Measurements from ENCODE around the gene GNG13. TPM values are rescaled to one million over a fixed set of nuclear protein-coding genes. Genes with fewer than 3 reads are reported as not detected.

Gene GNG13
- total and polyA plus RNA-seq, 2 experiments from 2014 or later, result not detected

GRCh38 chr16:792221-792995 is 8.1 kb downstream of the GNG13 start:
- Histone ChIP-seq H3K9me2 (ENCODE audit: insufficient read depth) (no peaks in the 10 kb centered on the region), H3F3A (ENCODE audit: insufficient read depth) (no peaks in the 10 kb centered on the region)
- in situ Hi-C loops (cut with MboI), result no loop called here

DNA sequence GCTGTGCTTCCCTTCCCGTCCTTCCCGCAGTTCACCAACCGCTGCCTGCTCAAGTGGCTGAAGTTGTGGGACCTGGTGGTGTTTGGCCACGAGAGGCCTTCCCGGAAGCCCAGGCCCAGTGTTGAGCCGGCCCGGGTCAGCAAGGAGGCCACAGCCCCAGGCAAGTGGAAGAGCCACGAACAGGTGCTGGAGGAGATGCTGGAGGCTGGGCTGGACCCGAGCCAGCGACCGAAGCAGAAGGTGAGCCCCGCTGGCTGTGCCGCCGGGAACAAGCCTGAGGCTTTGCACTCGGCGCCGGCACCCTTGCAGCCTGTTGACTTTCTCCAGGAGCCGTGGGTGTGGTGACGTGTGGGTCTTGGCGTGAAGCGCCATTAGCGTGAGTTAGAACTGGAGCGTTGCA is 9.4 kb downstream of the GNG13 start:
- no peak overlapping the region for H3K9ac ChIP-seq
- no peaks in the 10 kb centered on the region for H3F3A ChIP-seq (ENCODE audit: insufficient read depth)
- no peak for TF ChIP-seq EZH2 (IDR thresholded peaks at IDR 0.05; ENCODE audit: insufficient read depth, poor library complexity, severe bottlenecking)
- no peak for TF ChIP-seq EZH2phosphoT487 (IDR thresholded peaks at IDR 0.05; ENCODE audit: insufficient read depth, low read depth)
- in situ Hi-C loops (cut with MboI), result no loop called here
- no peak overlapping the region for H3K4me2 ChIP-seq (ENCODE audit: unreplicated experiment)
- peaks cover 19% of the 10 kb centered on the region for H3K79me2 ChIP-seq (ENCODE audit: insufficient read depth)
- no peaks in the 10 kb centered on the region for H3K9me3 ChIP-seq (ENCODE audit: low read depth)
- WGBS, 2 experiments (ENCODE audit: low coverage in 1 of 2, low lambda C conversion rate in 2 of 2, missing lambda C conversion rate in 2 of 2), result 93 to 95% methylated on average over 22 to 23 of the region's 23 CpGs
- no peaks in the 10 kb centered on the region for H3K27me3 ChIP-seq (replicated peaks; ENCODE audit: insufficient read depth)
- no peaks in the 10 kb centered on the region for H3K9me2 ChIP-seq (ENCODE audit: insufficient read depth)
- H3K4me1 ChIP-seq (ENCODE audit: insufficient read depth), result no peaks in the 10 kb centered on the region
- DNase-seq, result no peak
- no peak overlapping the region for H2AFZ ChIP-seq
- no peaks in the 10 kb centered on the region for H4K20me1 ChIP-seq (ENCODE audit: insufficient read depth)
- H3K36me3 ChIP-seq (ENCODE audit: low read depth), result no peaks in the 10 kb centered on the region
- no peak overlapping the region for H3K4me3 ChIP-seq
- no peak overlapping the region for H3K27ac ChIP-seq

More at GRCh38 chr16:792221-792995, 8.1 kb downstream of the GNG13 start:
- H3K9me3 ChIP-seq (ENCODE audit: low read depth), result no peaks in the 10 kb centered on the region
- H3K36me3 ChIP-seq (ENCODE audit: low read depth), result no peaks in the 10 kb centered on the region
- H4K20me1 ChIP-seq (ENCODE audit: insufficient read depth), result no peaks in the 10 kb centered on the region
- H3K79me2 ChIP-seq (ENCODE audit: insufficient read depth), result peaks cover 13% of the 10 kb centered on the region
- WGBS, 2 experiments (ENCODE audit: low coverage in 1 of 2, low lambda C conversion rate in 2 of 2, missing lambda C conversion rate in 2 of 2), result 93 to 95% methylated on average over 43 to 46 of the region's 46 CpGs
- no peak for TF ChIP-seq EZH2phosphoT487 (IDR thresholded peaks at IDR 0.05; ENCODE audit: insufficient read depth, low read depth)
- no peak for TF ChIP-seq EZH2 (IDR thresholded peaks at IDR 0.05; ENCODE audit: insufficient read depth, poor library complexity, severe bottlenecking)
- DNase-seq, result no peak
- H3K27me3 ChIP-seq (replicated peaks; ENCODE audit: insufficient read depth), result no peaks in the 10 kb centered on the region
- no peak overlapping the region for H3K27ac ChIP-seq
- H3K4me1 ChIP-seq (ENCODE audit: insufficient read depth), result no peaks in the 10 kb centered on the region
- H2AFZ ChIP-seq, result no peak overlapping the region
- no peak overlapping the region for H3K4me3 ChIP-seq
- no peak overlapping the region for H3K9ac ChIP-seq
- no peak overlapping the region for H3K4me2 ChIP-seq (ENCODE audit: unreplicated experiment)

- Histone ChIP-seq H3F3A (ENCODE audit: insufficient read depth) (no peaks in the 10 kb centered on the region), H3K79me2 (ENCODE audit: insufficient read depth) (peaks cover 19% of the 10 kb centered on the region), H3K4me1 (ENCODE audit: insufficient read depth) (no peaks in the 10 kb centered on the region), H3K9me3 (ENCODE audit: low read depth) (no peaks in the 10 kb centered on the region), H3K36me3 (ENCODE audit: low read depth) (no peaks in the 10 kb centered on the region), H4K20me1 (ENCODE audit: insufficient read depth) (no peaks in the 10 kb centered on the region), H3K4me3 (no peak overlapping the region), H3K27ac (no peak overlapping the region), H3K9me2 (ENCODE audit: insufficient read depth) (no peaks in the 10 kb centered on the region), H3K4me2 (ENCODE audit: unreplicated experiment) (no peak overlapping the region), H3K27me3 (replicated peaks; ENCODE audit: insufficient read depth) (no peaks in the 10 kb centered on the region), H2AFZ (no peak overlapping the region), H3K9ac (no peak overlapping the region)
- DNase-seq, result no peak
- no peak for TF ChIP-seq EZH2phosphoT487 (IDR thresholded peaks at IDR 0.05; ENCODE audit: insufficient read depth, low read depth)
- no peak for TF ChIP-seq EZH2 (IDR thresholded peaks at IDR 0.05; ENCODE audit: insufficient read depth, poor library complexity, severe bottlenecking)
- 96% methylated on average over 8 to 17 of the region's 17 CpGs for WGBS, 2 experiments (ENCODE audit: low coverage in 1 of 2, low lambda C conversion rate in 2 of 2, missing lambda C conversion rate in 2 of 2)
- in situ Hi-C loops (cut with MboI), result no loop called here
Measured at GRCh38 chr16:790086-790485, 10.4 kb downstream of the GNG13 start.

DNA sequence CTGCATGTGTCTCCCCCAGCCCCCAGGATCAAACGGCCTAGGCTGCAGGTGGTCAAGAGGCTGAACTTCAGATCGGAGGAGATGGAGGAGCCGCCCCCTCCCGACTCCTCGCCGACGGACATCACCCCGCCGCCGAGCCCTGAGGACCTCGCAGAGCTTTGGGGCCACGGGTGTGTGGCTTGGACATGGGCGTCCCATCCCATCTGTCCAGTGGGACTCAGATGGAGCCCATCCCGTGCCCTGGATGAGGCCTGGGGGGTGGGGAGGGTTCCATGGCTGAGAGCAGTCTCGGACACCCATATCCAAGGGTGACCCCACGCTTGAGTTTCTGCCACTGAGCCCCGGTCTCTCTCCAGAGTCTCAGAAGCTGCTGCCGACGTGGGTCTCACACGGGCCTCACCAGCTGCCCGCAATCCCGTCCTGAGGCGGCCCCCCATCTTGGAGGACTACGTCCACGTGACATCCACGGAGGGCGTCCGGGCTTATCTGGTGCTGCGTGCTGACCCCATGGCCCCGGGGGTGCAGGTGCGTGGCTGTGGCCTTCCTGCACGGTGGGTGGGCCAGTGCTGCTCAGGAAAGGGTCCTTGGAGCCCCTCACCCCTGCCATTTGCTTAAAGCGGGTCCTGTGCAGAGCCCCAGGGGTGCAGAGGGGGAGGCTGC is 11.2 kb downstream of the GNG13 start:
- peak overlapping the region; percentile 83 for H3K4me3 ChIP-seq
- no peaks in the 10 kb centered on the region for H3K9me3 ChIP-seq (ENCODE audit: low read depth)
- H4K20me1 ChIP-seq (ENCODE audit: insufficient read depth), result no peaks in the 10 kb centered on the region
- peaks cover 19% of the 10 kb centered on the region for H3K79me2 ChIP-seq (ENCODE audit: insufficient read depth)
- 0 out of 2 replicates have a peak overlapping the region, but pooled peaks have one; percentile 82 for H2AFZ ChIP-seq
- in situ Hi-C loops (cut with MboI), result no loop called here
- H3K9ac ChIP-seq, result peak overlapping the region; percentile 81
- H3K4me1 ChIP-seq (ENCODE audit: insufficient read depth), result no peaks in the 10 kb centered on the region
- DNase-seq, result no peak
- H3K27me3 ChIP-seq (replicated peaks; ENCODE audit: insufficient read depth), result no peaks in the 10 kb centered on the region
- TF ChIP-seq EZH2 (IDR thresholded peaks at IDR 0.05; ENCODE audit: insufficient read depth, poor library complexity, severe bottlenecking), result no peak
- no peak for TF ChIP-seq EZH2phosphoT487 (IDR thresholded peaks at IDR 0.05; ENCODE audit: insufficient read depth, low read depth)
- WGBS, 2 experiments (ENCODE audit: low coverage in 1 of 2, low lambda C conversion rate in 2 of 2, missing lambda C conversion rate in 2 of 2), result 62 to 63% methylated on average over 30 to 32 of the region's 33 CpGs
- no peaks in the 10 kb centered on the region for H3F3A ChIP-seq (ENCODE audit: insufficient read depth)
- no peaks in the 10 kb centered on the region for H3K36me3 ChIP-seq (ENCODE audit: low read depth)
- no peaks in the 10 kb centered on the region for H3K9me2 ChIP-seq (ENCODE audit: insufficient read depth)
- peak overlapping the region; percentile 45 for H3K4me2 ChIP-seq (ENCODE audit: unreplicated experiment)
- no peak overlapping the region for H3K27ac ChIP-seq
